ENCODE data around the gene NRP2.

The NRP2 gene

DNA sequence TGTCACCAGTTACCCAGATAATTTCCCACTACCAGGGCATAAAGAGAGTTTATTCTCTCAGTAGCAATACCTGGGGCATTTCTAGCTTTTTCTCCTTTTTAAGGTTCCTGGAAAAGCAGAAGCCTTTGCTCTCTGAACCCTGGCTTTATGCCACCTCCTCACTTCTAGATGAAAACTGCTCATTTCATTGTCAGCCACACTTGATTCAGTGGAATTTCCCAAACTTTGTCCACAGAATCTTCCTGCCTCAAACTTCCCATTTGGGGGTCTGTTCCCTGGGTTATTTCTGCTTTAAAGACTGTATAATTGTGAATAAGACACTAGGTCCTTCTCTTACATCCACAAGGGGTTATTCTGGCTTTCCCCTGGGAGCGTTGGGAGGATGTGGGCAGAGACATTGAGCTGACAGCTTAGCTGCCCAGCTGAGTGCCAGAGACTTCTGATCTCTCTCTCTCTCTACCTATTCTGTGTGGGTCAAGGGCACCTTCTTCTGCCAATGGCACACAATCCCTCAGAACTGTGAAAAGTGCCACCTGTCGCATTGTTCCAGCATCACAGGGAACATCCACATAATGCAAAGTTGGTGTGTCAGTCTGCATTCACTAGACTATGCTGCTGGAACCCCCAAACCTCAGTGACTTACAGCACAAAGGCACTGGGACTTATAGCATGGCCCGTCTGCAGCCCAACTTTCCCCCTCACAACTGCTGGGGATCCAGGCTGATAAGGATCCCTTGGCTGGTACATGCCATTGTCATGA, 19.9 kb upstream of the NRP2 start:
- no peak overlapping the region for H3K4me3 ChIP-seq (ENCODE audit: low read depth, low read length)
- ChIA-PET POLR2A (interaction anchor here (0.7 kb wide), 1 partner anchor 408 kb away, joined by 3 read pairs; no protein-coding TSS in a partner anchor), CTCF (interaction anchor here (1.2 to 6.0 kb wide), 2 partner anchors 13 to 19 kb away, joined by 4 to 30 read pairs; partner anchors contain the start of gene NRP2)
- TF ChIP-seq, protein P1, sequence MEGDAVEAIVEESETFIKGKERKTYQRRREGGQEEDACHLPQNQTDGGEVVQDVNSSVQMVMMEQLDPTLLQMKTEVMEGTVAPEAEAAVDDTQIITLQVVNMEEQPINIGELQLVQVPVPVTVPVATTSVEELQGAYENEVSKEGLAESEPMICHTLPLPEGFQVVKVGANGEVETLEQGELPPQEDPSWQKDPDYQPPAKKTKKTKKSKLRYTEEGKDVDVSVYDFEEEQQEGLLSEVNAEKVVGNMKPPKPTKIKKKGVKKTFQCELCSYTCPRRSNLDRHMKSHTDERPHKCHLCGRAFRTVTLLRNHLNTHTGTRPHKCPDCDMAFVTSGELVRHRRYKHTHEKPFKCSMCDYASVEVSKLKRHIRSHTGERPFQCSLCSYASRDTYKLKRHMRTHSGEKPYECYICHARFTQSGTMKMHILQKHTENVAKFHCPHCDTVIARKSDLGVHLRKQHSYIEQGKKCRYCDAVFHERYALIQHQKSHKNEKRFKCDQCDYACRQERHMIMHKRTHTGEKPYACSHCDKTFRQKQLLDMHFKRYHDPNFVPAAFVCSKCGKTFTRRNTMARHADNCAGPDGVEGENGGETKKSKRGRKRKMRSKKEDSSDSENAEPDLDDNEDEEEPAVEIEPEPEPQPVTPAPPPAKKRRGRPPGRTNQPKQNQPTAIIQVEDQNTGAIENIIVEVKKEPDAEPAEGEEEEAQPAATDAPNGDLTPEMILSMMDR (IDR thresholded peaks at IDR 0.05; ENCODE audit: insufficient read depth, low read length, missing control alignments): no peak
- DNase-seq (ENCODE audit: low read depth, low spot score): no peak

DNA sequence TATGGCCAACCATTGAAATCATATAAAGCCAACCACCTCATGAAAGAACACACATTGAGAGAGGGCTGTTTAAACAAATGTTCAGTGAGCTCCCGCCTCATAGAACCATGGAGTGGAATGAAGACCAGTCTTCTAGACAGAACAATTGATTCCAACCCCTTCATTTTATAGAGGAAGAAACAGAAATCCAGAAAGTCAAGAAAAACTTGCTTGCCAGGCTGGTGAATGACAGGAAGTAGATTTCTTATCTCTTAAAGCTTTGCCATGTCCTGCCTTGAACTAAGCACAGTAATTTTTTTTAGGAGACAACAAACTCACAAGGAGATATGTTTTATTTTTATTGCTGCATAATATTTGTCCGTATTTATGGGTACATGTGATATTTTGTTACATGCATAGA, 16.5 kb upstream of the NRP2 start:
- H3K4me3 ChIP-seq (ENCODE audit: low read depth, low read length): no peak overlapping the region
- ChIA-PET CTCF (interaction anchor here (1.0 to 1.8 kb wide), 2 partner anchors 10 to 14 kb away, joined by 4 to 5 read pairs; no protein-coding TSS in a partner anchor), POLR2A (no interaction called here)
- TF ChIP-seq, protein P1 (IDR thresholded peaks at IDR 0.05; ENCODE audit: insufficient read depth, low read length, missing control alignments): no peak
- no peak for DNase-seq (ENCODE audit: low read depth, low spot score)

DNA sequence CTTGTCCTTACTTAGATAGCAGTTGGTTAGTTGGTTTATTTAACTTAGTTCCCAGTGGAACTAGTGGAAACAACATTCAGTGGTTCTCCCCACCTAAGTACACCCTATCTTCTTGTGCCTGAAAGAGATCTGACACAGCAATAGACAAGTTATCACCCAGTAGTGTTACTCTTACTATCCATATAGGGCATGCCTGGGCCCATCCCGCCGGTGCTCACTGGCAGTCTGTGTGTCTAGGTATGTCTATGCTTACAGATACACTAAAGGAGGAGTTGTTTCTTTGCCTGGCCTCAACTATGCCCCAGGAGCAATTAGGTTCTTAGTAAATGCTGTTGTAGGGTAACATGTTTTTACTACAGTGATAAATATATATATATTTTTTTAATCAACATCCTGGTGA, 12.0 kb upstream of the NRP2 start:
- DNase-seq (ENCODE audit: low read depth, low spot score): no peak
- TF ChIP-seq, protein P1 (IDR thresholded peaks at IDR 0.05; ENCODE audit: insufficient read depth, low read length, missing control alignments): no peak
- CTCF ChIA-PET: interaction anchor here (2.2 kb wide), 1 partner anchor 8 kb away, joined by 9 read pairs; no protein-coding TSS in a partner anchor

DNA sequence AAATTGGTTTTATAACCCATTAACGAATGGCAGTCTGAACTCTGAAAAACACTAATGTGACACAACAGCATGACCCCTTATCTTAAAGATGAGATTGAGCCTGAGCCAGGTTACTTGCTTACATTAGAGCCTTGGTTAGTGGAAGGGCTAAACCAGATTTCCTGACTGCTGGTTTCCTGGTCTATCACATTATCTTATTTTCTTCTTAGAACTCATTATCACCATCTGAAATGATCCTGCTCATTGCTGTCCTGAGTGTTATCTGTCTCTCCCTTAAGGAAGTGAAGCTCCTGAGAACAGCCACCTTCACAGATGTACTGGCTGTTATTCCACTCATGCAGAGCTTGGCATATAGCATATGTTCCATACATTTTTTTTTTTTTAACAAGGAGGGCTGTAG, 9.0 kb upstream of the NRP2 start:
- no peak overlapping the region for H3K4me3 ChIP-seq (ENCODE audit: low read depth, low read length)
- POLR2A ChIA-PET: no interaction called here
- TF ChIP-seq, protein P1 (IDR thresholded peaks at IDR 0.05; ENCODE audit: insufficient read depth, low read length, missing control alignments): no peak
- DNase-seq (ENCODE audit: low read depth, low spot score): no peak
- CTCF ChIA-PET: interaction anchor here (8.2 kb wide), 1 partner anchor 350 kb away, joined by 52 read pairs; no protein-coding TSS in a partner anchor

More for the DNA sequence above, 12.0 kb upstream of the NRP2 start:
- no peak overlapping the region for H3K4me3 ChIP-seq (ENCODE audit: low read depth, low read length)
- POLR2A ChIA-PET: no interaction called here

DNA sequence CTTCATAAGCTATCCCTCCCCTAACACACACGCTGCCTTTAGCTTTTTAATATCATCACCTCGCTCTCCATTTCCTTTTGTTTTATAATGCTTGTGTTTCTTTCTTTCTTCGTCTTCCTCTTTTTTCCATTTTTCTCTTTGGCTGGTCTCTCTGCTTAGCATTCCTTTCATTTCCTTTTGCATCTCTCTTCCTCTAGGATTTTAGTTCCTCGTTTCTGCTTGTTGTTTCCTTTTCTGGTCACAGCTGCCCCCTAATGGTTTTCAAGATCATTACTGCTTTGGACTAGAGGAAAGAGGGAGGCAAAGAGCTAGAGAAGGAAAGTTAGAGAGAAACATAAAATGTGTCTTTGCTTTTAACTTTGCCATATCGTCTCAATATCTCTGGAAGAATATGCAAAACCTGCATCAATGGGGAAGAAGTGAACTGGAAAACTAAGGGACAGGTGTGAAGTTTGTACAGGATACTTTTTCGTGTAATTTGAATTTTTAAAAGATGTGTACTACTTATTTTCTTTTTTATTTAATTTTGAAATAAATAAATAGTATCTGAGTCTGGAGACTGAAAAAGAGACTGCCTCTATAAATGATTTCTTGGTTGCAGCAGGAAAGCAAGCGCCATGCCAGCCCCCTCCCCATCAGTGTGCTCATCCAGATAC, 6.3 kb upstream of the NRP2 start:
- no peak for DNase-seq (ENCODE audit: low read depth, low spot score)
- no peak overlapping the region for H3K4me3 ChIP-seq (ENCODE audit: low read depth, low read length)
- ChIA-PET POLR2A (no interaction called here), CTCF (interaction anchor here (0.6 to 8.2 kb wide), 71 partner anchors 9 to 1415 kb away, joined by 3 to 52 read pairs (median 3); no protein-coding TSS in a partner anchor)
- TF ChIP-seq, protein P1 (IDR thresholded peaks at IDR 0.05; ENCODE audit: insufficient read depth, low read length, missing control alignments): peak; percentile 69
